HG02885 (cell line): ENCODE data around the gene PPM1J.

ENCODE experiments used
- ATAC-seq: cut with Tn5 transposase; IDR thresholded peaks from one replicate; pipeline ENCODE4 v1.9.1; 2021; ENCODE audit warnings: mild to moderate bottlenecking; ENCODE audit not compliant: unreplicated experiment, poor library complexity

Gene PPM1J

DNA sequence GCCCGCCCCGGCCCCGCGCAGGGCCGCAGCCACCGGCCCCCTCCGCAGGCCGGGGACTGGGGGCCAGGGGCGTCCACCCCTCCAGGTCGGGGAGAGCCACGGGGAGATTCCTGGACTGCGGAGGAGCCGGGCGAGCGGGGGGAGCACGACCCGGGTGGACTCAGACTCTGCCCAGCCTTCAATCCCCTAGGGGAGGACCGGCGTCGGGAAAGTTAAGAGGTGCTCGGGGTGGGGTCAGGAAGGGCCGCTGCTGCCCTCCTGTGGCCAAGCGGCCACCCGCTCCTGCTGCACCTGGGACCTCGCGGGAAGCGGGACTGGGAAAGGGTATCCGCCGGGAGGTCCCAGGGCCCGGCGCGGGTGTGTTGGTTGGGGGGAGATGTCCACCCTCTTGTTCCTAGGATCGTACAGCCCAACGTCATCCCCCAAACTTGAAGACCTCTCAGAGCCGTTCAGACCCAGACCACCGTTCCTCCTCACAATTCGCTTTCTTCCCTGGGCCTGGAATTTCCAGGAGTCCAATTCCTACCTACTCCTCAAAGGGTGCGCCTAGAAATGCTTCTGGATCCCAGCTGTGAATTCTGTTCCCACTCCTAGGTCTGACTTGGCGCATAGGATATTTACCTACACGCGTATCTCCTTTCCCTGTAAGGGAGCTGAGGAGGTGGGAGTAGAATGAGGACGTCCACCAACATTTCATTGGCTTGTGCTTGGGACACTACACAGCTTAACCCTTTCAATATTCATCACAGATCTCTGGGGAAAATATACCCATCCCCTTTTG lies 7.7 kb downstream of the PPM1J start:
- peak; percentile 72 for ATAC-seq

DNA sequence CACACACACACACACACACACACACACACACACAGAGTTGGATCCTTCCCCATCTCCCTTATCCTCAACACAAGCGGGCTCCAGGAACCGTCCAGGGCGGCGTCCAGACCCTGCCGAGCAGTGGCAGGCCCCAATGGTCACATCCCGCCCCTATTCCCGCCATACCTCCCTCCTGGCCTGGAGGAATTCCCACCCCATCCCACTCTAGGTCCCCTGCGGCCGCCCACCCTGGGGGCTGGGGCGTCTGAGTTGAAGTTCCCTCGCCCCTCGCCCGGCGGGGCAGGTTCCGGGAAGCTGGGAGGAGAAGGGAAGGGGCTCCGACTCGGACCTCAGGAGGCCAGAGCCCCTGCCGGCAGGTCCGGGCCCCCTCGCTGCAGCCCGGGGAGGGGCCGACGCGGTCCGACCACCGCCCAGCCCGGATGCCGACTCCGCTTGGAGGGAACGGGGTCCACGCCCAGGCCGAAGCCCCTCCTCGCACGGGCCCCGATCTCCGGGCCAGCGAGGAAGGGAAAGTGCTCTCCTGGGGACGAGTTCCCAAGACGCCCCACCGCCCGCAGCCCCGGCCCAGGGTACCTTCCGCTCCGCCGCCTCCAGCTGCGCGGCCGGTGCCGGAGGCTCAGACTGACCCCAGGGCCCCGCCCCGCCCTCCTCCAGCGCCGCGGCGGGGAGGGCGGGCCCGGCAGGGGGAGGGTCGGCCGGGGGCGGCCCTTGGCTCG lies 8.5 kb downstream of the PPM1J start, which contains the start of gene RHOC:
RHOC (minus strand) TSS at position 623 of the 716 bp plus-strand sequence. CDS start 3,328 bp downstream, outside the sequence.
- ATAC-seq, result peak; percentile 72

DNA sequence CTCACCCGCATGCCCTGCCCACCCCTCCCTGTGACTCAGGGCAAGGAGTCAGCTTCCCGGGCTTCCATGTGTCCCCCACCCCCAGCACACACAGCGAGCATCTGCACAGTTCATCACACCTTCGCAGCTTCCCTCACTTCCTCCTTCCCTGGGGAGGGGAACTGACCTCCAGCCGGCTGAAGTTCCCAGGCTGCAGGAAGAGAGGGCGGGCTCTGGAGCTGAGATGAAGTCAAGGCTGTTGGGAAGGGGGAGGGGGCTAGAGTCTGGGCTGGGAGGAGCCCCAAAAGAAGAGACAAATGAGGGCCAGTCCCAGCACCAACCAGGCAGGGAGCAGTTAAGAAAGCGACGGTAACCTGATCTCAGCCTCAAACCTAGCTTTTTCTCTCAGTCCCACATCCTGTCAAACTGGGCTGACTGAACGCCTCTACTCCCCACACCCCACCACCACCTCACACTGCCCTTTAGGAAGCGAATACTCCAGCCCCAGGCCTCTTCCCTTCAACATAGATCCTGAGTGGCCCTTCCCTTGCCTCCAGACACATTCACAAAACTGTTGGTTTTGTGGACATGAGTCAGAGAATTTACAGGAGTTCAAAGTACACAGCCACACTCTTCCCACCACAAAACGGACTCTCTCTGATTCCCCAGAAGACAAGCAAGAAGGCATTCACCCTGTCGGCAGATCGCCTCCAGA lies 10.1 kb downstream of the PPM1J start:
- ATAC-seq, result peak; percentile 62

DNA sequence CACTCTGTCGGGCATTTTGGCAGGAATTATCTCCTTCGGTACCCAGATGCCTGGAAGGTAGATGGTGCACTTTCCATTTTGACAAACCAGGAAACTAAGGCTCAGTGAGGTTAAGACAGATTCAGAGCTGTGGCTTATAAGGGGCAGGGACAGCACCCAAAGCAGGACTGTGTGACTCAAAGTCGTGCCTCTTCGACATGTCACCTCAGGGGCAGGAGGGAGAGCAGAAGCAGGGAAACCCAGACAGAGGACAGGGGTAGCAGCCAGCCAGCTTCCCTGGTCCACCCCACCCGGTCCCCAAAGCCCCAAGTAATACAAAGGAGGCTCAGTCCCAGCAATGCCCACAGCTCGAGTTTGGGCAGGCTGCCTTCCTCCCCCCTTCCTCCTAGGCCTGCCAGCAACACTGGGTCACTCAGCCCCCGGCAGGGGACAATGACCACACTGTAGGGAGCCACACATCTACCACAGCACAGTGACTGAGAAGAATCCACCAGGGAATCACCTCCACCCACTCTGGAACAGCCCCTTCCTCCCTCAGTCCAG lies 10.7 kb downstream of the PPM1J start:
- no peak for ATAC-seq

DNA sequence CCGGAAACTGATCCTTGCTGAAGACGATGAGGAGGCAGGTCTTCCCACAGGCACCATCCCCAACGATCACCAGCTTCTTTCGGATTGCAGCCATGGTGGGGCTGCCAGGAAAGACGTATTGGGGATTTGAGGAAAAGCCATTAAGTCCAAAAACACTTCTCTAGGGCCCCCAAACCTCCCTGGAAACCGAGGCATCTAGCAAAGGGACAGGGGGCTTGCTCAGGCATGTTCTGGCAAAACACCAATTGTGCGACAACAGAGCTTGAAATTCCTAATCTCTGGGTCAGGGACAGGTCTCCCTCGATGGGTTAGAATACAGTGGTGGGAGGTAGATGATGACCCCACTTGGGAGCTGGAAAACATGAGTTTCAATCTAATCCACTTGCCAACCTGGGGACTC lies 11.4 kb downstream of the PPM1J start:
- no peak for ATAC-seq

DNA sequence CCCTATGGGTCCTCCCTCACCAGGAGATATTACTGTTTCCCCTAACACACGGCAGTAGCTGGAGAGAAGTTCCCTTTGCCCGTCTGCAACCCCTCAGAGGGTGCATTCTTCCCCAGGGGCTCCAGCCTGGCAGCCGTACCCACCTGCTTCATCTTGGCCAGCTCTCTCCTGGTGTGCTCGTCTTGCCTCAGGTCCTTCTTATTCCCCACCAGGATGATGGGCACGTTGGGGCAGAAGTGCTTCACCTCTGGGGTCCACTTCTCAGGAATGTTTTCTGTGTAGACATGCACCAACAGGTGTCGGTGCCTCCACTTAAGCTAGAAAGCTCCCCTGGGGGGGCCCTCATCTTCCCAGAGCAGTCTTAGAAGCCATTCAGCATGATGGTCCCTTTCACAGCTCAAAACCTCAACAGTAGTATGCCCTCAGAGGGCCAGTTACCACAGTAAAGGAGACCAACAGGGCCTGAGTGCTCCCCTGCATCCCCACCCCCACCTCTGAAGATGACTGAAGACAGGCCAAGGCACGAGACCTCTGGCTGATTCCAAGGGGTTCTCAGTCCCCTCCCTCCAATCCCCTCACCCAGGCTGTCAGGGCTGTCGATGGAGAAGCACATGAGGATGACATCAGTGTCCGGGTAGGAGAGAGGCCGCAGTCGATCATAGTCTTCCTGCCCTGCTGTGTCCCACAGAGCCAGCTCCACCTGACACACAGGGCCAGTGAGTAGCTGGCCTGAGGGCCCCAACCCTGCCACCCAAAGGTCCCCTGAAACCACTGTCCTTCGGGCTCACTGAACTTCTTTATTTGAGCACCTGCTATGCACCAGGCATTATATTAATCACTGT lies 12.5 kb downstream of the PPM1J start:
- no peak for ATAC-seq

DNA sequence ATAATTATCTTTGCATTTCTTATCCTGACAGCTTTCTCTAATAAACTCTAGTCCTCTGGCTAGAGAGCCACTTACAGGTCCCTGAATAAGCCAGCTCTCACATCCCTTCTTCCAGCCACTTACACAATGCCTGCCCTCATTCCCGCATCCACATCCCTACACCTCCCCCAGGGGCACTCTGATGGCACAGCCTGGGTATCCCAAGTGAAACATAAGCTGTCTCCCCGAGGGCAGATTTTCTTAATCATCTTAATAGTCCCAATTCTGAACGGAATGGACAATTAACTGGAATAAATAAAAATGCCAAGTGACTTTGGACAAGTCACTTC lies 13.1 kb downstream of the PPM1J start:
- ATAC-seq, result no peak

DNA sequence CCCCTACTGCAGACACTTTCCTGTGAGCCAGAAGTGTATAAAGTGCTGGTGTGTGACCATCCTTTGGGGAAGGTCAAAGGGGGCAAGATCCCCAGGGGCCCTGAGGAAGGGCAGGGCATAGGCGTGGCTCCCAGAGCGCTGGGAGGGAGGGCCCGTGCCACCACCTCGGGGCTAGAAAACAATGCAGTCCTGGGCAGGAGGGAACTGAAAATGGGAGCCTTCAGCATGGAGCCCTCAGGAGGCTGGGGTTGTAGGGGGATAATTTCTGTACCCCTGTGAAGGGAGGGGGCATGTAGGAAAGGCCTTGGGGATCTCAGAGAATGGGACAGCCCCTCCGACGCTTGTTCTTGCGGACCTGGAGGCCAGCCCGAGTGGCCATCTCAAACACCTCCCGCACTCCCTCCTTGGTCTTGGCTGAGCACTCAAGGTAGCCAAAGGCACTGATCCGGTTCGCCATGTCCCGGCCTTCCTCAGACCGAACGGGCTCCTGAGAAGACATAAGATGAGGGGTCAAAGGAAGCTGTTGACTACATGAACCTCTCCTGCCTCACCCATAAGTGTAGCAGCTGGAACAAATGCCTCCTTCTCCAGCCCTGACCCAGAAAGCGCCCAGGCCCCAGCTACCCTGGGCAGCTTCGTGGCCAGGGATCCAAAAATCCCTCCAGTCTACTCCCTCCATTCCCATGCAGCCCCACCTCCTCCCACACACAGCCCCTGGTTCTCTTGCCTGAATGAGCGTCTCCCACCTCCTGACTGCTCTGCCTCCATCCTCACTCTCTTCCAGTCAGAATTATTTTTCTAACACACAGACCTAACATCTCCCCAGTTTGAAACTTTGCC lies 13.7 kb downstream of the PPM1J start:
- no peak for ATAC-seq

DNA sequence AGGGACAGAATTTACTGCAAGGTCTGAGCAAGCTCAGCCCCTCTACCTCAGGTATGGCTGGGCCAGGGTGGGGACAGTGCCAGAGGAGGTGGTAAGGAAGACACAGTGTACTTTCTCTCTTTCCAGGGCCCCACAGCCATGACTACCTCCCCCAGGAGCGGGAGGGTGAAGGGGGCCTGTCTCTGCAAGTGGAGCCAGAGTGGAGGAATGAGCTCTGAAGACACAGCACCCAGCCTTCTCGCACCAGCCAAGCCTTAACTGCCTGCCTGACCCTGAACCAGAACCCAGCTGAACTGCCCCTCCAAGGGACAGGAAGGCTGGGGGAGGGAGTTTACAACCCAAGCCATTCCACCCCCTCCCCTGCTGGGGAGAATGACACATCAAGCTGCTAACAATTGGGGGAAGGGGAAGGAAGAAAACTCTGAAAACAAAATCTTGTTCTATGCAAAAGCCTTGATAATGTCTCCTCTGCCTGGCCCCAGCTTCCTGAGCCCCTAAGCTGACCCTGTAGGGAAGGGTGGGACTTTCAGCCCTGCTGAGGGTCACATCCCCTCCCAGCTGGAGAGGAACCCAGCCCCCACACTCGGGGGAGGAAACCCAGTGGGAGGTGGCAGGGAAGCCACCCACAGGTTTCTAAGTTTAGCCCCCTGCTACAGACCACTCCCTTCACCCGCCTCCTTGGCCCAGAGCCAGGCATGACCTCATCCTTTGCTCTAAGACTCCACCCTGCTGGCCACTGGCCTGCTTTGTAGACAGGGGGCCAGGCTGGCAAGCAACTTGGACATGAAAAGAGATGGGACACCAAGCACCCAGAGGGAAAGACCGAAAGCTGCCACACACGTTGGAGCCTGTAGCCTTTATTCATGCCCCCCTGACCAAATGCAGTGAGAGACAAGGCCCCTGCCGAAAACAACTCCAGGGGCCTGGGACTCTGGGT lies 14.6 kb downstream of the PPM1J start:
- peak; percentile 54 for ATAC-seq

DNA sequence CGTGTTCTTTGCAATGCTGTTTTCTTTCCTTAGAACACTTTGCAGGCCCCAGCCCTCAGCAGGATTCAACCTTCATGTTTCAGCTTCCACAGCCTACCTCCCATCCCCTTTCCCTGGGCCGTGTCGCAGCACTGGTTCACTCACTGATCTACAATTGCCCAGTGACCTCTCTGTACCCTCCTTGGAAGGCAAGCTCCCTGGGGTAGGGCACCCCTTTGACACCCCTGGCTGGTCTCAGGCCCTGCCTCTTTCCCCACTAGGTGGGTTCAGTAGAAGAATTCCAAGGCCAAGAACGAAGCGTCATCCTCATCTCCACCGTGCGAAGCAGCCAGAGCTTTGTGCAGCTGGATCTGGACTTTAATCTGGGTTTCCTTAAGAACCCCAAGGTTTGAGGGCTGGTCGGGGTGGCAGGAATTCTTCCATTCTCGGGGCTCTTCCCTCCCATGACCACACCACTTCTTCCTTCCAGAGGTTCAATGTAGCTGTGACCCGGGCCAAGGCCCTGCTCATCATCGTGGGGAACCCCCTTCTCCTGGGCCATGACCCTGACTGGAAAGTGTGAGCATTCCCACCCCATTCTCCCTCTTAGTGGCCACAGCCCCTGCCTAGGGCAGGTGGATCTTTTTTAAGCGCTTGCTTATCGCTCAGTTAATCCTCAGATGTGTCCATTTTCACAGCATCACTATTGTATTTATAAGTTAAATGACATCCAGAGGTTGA lies 15.5 kb downstream of the PPM1J start:
- no peak for ATAC-seq

DNA sequence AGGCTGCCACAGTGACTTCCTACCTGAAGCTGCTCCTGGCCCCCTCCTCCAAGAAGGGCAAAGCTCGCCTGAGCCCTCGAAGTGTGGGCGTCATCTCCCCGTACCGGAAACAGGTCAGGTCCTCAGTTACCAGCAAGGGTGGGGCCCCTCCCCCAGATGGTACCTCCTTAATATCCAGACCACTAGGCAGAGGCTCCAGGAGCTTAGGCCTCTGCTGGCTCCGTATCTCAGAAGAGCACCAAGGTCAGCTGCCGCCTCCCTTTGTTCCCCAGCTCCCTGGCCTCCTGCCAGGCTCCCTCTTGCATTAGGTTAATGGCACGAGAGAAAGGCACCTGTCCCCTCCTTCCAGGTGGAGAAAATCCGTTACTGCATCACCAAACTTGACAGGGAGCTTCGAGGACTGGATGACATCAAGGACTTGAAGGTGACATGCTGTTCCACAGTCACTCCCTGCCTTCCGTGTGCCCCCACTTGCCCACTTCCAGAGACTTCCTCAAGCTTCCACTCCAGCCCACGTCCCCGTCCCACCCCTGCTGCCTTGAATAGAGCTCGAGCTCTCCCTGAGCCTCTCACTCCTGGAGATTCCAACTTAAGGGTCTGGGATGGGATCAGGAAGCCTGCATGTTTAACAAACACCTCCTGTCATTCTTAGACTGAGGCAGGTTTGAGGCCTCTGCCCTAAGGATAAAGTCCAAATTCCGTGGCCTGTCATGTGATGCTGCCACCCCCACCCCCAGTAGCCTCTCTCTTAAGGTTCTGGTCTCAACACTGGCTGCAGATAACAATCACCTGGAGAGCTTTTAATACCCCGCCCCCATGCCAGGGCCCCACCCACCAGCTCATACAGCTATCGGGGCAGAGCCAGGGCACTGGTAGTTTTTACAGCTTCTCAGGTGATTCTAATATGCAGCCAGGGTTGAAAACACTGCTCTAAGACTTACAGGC lies 16.5 kb downstream of the PPM1J start:
- no peak for ATAC-seq

DNA sequence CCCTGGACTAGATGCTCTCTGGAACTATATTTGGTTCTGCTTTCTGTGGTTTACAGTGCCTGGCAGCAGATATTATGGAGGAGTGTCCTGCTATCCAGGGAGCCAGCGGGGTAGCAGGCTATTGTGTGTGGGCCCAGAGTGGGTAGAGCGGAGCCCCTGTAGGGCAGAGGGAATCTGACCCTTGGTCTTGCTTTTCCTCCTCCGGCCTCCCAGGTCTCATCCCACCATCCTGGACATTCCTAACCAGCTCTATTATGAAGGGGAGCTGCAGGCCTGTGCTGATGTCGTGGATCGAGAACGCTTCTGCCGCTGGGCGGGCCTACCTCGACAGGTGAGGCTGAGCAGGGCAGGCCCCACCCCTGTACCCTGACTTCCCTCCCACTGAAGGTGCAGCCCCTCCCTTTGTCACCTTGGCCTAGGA lies 17.3 kb downstream of the PPM1J start:
- no peak for ATAC-seq

DNA sequence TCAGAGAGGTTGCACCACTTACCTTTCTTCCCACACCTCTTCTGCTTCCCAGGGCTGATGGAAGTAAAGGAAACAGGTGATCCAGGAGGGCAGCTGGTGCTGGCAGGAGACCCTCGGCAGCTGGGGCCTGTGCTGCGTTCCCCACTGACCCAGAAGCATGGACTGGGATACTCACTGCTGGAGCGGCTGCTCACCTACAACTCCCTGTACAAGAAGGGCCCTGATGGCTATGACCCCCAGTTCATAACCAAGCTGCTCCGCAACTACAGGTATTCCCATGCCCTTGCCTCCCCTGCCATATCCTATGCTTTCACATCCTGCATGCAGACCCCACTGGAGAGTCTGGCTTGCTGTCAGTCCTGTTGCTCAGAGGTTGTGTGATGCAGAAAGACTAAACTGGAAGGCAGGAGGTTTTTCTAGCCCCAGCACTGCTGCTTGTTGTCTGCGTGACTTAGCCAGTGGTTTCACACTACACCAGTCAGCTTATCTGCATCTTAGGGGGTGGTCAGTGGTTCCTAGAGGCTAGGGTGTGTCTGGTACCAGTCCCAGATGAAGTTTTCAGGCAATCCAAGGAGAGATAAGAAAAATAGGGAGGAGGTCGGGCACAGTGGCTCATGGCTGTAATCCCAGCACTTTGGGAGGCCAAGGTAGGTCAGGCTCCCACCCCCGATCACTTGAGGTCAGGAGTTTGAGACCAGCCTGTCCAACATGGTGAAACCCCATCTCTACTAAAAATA lies 18.4 kb downstream of the PPM1J start:
- no peak for ATAC-seq

DNA sequence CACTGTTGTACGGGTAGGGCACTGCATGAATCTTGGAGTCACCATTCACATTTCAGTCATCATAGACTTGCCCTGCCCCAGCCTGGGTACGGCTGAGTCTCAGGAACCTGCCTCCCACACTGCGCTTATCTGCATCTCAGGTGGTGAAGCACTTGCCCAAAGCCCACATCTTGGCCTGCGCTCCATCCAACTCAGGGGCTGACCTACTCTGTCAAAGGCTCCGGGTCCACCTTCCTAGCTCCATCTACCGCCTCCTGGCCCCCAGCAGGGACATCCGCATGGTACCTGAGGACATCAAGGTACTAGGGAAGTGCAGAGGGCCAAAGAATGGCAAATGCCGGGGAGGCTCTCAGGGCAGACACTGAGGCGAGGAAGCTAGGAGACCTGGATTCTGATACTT lies 19.9 kb downstream of the PPM1J start:
- no peak for ATAC-seq

DNA sequence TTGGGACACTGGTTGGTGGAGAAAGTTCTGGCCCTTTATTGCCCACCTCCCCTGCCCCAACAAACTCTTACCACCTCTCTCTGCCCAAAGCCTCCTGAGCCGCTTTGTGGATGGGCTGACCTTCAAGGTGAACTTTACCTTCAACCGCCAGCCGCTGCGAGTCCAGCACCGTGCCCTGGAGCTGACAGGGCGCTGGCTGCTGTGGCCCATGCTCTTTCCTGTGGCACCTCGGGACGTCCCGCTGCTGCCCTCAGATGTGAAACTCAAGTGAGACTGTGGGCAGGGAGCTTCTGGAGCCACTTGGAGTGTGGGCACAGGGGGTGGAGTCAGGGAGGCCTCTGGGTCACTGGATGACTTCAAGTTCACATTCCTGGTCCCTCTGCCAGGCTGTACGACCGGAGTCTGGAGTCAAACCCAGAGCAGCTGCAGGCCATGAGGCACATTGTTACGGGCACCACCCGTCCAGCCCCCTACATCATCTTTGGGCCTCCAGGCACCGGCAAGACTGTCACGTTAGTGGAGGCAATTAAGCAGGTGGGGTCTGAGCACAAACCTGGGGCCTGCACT lies 20.7 kb downstream of the PPM1J start:
- ATAC-seq, result no peak
